Stimulated activated CD4-positive, alpha-beta T cell treated with anti-CD3 and anti-CD28 coated beads, Interleukin-15, amount 100 ng/mL, for 1 hour (primary cell): ENCODE measurements around the gene GOLPH3.
"Not testable (repeated sequence)": the region's sequence is repeated elsewhere in the genome, so short reads cannot be mapped to it uniquely, and the experiment has no call there.

Source experiments
- DNase-seq, 2 donors: peaks; one replicate each; pipeline ENCODE4 v3.0.0-alpha.2; 2020; ENCODE audit warnings: low read depth in 1 of 2, low spot score in 1 of 2

The GOLPH3 gene

DNA sequence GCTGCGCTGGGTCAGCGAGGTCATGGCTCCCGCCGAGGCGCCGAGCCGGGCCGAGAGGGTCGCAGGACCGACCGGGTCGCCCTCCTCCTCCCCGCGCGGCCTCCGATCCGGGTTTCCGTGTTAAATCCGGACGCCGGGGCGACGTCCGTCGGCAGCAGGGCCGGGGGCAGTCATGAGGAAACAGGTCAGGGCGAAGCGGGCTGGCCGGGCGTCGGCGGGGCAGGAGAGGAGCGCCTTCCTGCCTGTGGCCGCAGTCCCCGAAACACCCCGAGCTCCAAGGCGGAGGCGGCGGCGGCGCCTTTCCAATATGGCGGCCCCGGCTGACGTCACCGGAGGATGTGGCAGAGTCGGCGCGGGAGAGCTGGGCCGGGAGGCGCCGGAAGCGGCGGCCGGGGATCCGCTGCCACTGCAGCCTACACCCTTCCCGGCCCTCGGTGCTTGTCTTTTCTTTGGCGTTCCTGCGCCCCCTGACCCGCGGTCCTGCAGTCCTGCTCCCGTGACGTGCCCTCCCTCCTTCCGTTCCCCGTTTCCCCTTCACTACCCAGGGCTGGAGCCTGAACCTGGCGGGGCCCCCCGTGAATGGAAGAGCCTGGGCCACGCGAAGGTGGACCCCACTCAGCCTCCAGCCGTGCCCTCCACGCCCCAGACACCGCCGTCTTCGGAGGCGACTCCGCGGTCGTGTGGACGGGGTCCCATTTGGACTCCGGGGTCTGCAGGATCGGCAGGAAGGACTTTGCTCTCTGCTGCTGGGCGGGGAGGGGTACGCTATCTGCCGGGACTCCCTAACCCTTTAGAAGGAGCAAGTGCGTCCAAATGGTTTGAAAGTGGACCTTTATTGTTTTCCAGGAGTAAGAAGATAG, at the start of gene GOLPH3:
Gene GOLPH3, minus strand, starts transcription at position 309 of the 860 bp plus-strand sequence. Its CDS starts 285 bp downstream, at position 24.
- peak; percentile 76 to 89 for DNase-seq

DNA sequence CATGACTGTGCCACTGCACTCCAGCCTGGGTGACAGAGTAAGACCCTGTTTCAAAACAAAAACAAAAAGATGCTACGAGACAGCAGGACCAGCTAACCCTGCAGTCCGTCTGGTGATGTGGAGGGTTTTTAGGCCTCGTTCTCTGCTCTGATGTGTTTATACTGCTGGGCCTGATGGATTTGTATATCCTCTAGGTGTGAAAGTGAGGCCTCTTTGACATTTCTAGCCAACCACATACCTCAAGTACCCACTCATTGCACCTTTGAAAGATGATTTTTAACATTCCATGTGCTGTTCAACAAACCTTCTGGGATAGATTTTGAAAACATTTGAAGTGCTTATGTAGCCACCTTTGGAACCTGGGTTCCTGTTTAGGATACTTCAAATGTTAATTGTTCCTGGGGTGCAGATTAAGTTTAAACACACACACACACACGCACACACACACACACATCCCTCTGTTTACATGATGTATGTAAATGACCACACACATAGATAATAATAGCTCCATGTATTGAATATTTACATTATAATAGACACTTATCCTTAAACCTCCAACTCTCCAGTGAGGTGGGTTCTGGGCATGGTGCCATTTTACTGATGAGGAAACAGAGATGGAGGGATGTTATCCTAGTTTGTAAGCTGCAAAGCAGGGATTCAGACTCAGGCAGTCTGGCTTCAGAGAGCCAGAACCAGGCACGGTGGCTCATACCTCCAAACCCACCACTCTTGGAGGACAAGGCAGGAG, 48.8 kb upstream of the GOLPH3 start:
- no peak for DNase-seq

DNA sequence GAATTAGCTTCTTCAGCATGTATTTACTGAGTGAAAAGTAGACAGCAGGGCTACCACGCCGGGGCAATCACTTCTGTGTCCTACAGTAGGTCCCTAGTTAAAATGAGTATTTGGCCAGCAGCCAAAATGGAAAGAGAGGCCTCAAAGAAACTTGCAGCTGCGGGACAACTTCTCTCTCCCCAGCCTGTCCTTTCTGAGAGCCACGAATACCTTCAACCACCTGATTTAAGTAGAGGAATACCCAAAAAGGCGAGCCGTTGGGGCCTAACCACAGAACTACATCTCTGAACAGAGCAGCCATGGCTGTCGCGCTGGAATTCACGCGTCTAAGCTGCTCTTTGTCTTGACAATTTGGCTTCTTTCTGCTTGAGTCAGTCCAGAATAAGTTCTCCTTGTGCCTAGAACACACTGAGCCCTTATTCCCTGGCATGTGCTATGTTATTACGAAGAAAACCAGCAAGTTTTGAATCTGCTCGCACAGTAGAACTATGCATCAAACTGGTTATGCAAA, 43.8 kb upstream of the GOLPH3 start:
- no peak for DNase-seq

DNA sequence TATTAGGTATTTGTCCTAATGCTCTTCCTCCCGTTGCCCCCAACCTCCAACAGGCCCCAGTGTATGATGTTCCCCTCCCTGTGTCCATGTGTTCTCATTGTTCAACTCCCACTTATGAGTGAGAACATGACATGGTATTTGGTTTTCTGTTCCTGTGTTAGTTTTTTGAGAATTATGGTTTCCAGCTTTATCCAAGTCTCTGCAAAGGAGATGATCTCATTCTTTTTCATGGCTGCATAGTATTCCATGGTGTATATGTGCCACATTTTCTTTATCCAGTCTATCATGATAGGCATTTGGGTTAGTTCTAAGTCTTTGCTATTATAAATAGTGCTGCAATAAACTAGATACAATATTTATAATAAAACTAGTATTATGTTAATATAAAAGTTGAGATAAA, 40.2 kb upstream of the GOLPH3 start:
- not testable (repeated sequence) for DNase-seq

DNA sequence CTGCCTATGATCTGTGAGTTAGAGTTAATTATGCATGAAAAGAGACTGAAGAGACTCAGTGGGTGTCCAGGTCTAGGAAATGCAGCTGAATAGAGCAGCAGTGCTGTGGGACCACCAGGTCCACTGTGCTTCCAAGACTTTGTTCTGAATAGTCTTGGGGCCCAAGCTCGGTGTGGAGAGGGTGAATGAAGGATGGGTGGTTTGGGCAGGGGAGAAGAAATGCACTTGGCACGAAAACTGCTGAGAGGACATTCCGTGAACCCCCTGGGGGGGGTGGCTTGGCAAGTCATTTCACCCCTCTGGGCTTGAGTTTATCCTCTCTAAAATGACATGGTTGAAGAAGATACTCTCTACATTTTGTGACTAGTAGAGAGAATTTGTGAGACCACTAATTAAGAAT, 36.0 kb upstream of the GOLPH3 start:
- DNase-seq: no peak

DNA sequence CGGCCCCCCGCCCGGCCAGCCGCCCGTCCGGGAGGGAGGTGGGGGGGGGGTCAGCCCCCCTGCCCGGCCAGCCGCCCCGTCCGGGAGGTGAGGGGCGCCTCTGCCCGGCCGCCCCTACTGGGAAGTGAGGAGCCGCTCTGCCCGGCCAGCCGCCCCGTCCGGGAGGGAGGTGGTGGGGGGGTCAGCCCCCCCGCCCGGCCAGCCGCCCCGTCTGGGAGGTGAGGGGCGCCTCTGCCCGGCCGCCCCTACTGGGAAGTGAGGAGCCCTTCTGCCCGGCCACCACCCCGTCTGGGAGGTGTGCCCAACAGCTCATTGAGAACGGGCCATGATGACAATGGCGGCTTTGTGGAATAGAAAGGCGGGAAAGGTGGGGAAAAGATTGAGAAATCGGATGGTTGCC, 34.7 kb upstream of the GOLPH3 start:
- not testable (repeated sequence) for DNase-seq

DNA sequence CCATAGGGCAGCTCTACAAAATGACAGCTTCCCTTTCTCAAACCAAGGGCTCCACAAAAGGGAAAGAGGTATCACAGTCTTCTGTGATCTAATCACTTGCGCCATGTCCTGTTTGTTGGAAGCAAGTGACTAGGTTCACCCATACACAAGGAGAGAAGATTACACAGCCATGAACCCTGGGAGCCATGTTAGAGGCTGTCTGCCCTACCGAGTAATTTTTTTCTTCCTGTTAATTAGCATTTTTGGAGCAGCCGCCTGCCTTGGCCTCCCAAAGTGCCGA, 33.2 kb upstream of the GOLPH3 start:
- DNase-seq: no peak

DNA sequence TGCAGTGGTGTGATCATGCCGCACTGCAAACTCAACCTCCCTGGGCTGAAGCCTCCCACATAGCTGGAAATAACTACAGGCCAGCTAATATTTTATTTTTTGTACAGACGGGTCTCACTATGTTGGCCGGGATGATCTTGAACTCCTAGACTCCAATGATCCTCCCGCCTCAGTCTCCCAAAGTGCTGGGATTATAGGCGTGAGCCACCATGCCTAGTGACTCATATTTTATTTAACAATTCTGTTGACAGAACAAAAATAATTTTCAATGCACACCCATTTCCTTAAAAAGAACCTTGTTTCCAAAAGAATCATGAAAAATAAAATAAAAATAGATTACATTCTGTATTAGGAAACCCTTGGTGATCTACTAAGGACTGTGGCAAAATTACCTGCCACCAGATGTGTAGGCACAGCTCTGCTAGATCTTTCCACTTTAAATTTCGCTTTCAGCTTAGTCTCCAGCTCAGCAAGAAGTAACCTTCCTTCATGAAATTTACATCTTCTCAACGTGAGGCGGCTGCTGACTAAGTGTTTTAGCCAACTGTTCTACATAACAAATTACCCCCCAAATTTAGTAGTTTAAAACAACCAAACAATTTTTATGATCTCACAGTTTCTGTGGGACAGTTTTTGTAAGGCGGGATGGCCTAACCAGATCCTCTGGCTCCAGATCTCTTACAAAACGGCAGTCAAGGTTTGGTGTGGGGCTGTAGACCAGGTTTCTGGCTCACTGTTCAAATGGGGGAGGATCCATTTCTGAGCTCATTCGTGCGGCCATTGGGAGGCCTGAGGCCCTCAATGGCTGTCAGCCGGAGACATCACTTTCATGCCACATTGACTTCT, 32.6 kb upstream of the GOLPH3 start:
- DNase-seq: no peak

DNA sequence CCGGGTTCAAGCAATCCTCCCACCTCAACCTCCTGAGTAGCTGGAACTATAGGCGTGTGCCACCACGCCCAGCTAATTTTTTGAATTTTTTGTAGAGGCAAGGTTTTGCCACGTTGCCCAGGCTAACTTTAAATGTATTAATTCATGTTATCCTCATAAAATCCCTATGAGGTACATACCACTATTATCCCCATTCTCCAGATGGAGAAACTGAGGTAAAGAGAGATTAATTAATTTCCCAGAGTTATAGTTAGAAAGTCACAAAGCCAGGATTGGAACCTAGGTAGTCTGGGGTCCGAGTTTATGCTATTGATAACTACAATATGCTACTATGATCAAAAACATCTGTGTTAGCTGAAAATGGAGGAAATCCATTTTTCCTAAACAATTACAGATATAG, 31.9 kb upstream of the GOLPH3 start:
- DNase-seq: no peak

DNA sequence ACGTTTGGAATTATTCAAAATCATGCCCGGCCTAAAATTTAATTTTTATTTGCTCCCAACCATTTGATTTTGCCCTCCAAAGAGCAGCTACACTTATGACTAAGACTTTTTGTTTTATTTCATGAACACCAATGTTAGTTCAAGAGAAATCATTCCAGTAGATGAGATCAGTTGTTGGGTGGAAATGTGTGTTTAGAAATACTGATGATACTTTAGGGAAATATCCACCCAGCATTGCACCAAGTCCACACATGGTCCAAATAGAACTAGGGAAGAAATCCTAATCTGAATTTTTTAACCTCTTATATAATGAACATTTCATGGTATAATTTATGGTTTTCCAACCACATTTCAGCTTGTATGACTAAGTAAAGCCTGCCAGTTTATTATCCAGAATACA, 28.3 kb upstream of the GOLPH3 start:
- DNase-seq: no peak

DNA sequence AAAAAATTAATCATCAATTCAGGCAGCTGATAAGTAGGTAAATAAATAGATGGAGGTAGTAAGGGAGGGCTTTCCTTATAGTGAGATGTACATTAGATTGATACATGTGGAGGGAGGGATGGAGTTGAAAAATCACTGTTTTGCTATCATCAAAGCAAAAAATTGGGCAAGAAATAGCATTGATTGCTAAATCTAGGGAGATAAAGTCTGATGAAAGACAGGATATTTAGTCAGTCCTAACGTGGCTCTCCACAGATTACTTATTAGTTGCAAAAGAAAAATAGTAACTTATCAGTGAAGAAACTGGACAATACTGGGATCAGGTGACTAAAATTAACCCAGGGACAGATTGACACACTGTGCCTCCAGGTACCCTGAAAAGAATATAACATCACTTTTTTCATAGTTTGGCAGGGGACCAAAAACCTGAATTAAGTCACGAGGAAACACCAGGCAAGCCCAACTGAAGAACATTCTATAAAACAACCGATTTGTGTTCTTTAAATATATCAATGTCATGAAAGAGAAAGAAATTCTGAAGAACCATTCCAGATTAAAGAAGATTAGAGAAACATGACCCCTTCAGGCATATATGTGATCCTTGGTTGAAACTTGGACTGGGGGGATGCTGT, 27.1 kb upstream of the GOLPH3 start:
- no peak for DNase-seq

DNA sequence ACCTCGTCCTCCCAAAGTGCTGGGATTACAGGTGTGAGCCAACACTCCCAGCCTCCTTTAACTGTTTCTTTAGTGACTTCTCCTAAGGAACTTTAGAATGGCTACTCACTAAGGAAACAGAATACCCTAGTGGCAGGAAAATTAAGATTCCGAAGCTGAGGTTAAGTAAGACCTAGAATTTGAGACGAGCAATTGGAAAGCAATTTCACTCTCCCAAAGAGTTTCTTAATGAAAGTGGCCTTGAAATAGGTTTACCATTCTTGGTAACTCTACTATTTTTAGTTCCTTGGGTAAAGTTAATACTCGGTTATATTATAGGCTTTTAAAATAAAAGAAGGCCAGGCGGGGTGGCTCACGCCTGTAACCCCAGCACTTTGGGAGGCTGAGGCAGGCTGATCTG, 22.9 kb upstream of the GOLPH3 start:
- DNase-seq: no peak

DNA sequence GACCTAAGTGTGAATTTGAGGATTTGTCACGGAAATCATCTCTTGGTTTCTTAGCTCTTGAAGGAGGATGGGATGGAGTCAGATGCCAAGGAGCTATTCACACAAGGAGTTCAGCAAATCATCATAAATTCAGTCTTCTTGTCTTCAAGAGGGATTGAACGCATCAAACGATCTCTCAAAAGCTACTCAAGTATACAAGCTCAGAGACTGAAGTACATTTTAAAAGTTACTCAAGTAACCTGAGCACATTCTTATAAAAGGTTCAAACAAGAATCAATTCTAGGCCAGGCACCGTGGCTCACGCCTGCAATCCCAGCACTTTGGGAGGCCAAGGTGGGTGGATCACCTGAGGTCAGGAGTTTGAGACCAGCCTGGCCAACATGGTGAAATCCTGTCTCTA, 21.1 kb upstream of the GOLPH3 start:
- DNase-seq: no peak

DNA sequence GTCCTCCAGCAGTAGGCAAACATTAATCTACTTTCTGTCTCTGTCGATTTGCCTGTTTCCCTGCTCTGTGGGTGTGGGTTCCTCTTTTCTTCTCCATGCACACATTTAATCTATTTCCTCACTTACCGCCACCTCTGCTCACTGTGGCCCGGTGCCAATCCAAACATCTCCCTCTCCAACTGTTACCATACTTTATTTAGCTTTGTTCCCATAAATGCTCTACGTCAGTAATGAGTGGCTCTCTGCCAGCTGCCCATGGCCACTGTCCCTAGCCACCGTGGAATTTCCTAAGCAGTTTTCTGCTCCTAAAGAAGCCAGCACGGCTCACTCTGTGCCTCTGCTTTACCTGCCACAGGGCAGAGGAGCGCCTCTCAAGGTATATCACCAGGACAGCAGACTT, 19.5 kb upstream of the GOLPH3 start:
- no peak for DNase-seq

DNA sequence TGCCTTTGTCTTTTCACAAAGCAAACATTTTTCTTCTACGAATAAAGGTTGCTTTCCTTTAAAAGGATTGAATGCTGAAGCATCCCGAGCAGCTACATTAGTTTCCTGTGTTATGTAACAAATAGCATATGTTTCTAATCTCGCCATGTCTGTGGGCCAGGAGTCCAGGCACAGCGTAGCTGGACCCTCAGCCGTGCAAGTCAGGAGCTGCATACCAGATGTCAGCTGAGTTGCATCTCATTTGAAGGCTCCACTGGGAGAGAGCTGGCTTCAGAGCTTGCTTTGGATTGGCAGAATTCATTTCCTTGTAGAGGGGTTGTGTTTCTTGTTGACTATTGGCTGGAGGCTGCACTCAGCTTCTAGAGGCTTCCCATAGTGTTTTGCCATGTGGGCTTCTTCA, 16.0 kb upstream of the GOLPH3 start:
- DNase-seq: no peak

DNA sequence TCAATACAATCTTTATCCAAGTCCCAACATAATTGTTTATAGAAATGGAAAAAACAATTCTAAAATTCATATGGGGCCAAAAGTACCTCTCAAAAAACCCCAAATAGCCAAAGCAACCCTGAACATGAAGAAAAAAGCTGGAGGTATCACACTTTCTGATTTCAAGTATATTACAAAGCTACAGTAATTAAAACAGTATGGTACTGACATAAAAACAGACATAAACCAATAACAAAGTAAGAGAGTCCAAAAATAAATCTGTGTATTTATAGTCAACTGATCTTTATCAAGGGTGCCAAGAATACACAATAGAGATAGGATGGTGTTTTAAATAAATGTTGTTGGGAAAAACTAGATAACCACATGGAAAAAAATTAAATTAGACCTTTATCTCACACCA, 13.6 kb upstream of the GOLPH3 start:
- no peak for DNase-seq

DNA sequence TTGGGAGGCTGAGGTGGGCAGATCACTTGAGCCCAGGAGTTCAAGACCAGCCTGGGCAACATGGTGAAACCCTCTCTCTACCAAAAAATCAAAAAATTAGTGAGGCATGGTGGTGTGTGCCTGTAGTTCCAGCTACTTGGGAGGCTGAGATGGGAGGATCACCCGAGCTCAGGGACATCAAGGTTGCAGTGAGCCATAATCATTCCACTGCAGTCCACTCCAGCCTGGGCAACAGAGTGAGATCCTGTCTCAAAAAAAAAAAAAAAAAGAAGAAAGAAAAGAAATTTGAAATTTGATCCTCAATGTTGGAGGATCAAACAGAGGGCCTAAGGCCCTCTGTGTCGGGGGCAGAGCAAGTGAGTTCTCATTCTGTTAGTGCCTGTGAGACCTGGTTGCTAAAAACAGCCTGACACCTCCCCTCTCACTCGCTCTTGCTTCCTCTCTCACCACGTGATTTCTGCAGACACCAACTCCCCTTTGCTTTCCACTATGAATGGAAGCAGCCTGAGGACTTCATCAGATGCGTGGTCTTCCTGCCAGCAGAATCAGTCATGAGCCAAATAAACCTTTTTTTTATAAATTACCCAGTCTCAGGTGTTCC, 8.4 kb upstream of the GOLPH3 start:
- no peak for DNase-seq

DNA sequence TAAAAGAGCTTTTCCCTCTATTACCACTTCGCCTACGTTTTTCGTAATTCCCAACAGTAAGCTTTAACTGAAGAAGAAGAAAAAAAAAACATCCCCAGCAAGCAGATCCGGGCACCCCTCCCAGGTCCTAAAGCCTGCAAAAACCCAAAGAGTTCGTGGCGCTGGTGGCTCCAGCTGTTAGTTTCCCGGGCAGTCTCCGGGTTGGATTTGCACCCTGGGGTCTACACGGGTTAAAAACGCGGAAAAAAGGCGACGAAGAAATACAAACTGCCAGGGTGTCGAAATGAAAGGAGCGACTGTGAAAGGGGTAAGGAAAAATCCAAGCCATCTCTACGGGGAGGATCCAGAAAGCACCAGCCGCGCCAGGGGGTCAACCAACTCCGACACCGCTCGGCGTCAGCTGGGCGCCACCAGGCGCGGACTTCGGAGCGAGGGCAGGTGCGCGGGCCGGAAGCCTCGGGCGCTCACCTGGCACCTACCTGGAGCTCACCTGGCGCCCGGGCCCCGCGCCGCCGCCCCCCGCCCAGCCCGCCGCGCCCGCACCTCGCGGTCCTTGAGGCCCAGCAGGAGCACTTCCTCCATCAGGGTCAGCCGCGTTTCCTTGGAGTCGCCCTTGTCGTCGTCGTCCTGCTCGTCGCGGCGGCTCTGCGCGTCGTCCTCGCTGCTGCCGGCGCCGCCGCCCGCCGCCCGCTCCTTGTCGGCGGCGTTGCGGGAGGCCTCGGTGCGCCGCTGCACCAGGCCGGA, 680 bp downstream of the GOLPH3 start:
- DNase-seq: peak; percentile 5

DNA sequence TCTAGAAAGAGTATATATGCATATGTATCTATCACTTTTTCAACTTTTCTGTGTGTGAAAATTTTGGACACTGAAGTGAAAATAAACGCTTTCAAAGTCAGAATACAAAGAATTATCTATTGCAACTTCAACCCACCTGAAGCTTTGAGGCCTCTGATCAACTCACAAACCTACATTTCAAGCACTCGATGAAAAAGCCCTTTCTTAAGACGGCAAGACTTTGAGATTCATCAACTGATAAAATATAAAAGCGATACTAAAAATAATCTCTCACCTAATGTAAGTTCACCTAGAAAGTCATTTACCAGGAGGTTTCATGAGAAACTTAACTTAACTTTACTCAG, 1.2 kb downstream of the GOLPH3 start:
- no peak for DNase-seq
